A549 (cell line): Measurements from ENCODE around the gene EFNA5.

ENCODE experiments used
- JUN ChIP-seq, 2 experiments: fragments of >200 bp; sonication (Bioruptor Twin); formaldehyde crosslinking; IDR thresholded peaks; 2 replicates in 1 of 2; 3 replicates in 1 of 2; pipeline ENCODE4 v1.6.1; 2016 to 2017
- POLR2A ChIP-seq: IDR thresholded peaks from 2 replicates; pipeline ENCODE4 v1.6.1; 2012; ENCODE audit warnings: mild to moderate bottlenecking, low read length

- TF ChIP-seq JUN (IDR thresholded peaks at IDR 0.05) (no peak), POLR2A (no peak)
Measured at GRCh38 chr5:107580889-107581820, 89.6 kb downstream of the EFNA5 start.
